ENCODE results near the gene GOLIM4. TPM values are rescaled to one million over a fixed set of nuclear protein-coding genes. Genes with fewer than 3 reads are reported as not detected.

The GOLIM4 gene
- total and polyA plus RNA-seq, 4 donors: 17.9 to 47.9 (median 32.7) TPM

DNA sequence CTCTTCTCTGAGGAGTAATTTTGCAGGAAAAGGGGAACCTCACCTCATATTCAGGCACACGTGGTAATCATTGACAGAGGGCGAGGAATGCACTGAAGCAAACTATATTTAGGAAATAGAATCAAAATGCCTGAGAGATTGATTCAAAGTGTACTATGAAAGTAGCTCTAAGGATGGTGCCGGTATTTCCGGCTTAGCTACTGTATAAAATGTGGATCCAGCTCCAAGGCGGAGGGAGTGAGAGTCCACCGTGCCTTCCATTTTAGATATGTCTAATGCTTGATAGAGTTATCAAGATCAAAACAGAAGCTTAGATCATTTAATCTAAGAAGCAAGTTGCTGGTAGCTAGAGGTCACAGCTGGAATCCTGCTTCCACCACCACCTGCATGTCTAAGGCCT, 33.0 kb downstream of the GOLIM4 start:
- TF ChIP-seq TAF1 (conservative IDR thresholded peaks at IDR 0.05): no peak
- no peak for TF ChIP-seq RXRA (IDR thresholded peaks at IDR 0.05)
- TF ChIP-seq YY1 (IDR thresholded peaks at IDR 0.05): no peak
- no peak for TF ChIP-seq GABPA (IDR thresholded peaks at IDR 0.05 in 1 of 2, conservative IDR thresholded peaks at IDR 0.05 in 1 of 2)
- TF ChIP-seq RAD21 (IDR thresholded peaks at IDR 0.05): no peak
- Histone ChIP-seq H3K27ac (ENCODE audit: low read depth in 1 of 2, low read length in 2 of 2) (no peak overlapping the region), H3K4me1 (ENCODE audit: control insufficient read depth in 4 of 4, insufficient read depth in 4 of 4, low read length in 3 of 4) (peaks cover 13 to 39% (median 27%) of the 10 kb centered on the region in 4 donors), H3K36me3 (ENCODE audit: control insufficient read depth in 4 of 4, insufficient read depth in 3 of 4, low read depth in 1 of 4, low read length in 3 of 4) (no peaks in the 10 kb centered on the region), H3K9ac (ENCODE audit: low read depth in 1 of 2, low read length in 2 of 2) (no peak overlapping the region), H3K4me3 (ENCODE audit: low read depth in 1 of 3, low read length in 3 of 3) (no peak overlapping the region), H3K9me3 (ENCODE audit: control insufficient read depth in 4 of 4, low read length in 3 of 4) (no peaks in the 10 kb centered on the region), H3K27me3 (ENCODE audit: control insufficient read depth in 4 of 4, insufficient read depth in 4 of 4, low read length in 3 of 4) (no peaks in the 10 kb centered on the region)
- no peak for DNase-seq (ENCODE audit: low spot score)
- 76% methylated on average over 6 of the region's 6 CpGs for WGBS

DNA sequence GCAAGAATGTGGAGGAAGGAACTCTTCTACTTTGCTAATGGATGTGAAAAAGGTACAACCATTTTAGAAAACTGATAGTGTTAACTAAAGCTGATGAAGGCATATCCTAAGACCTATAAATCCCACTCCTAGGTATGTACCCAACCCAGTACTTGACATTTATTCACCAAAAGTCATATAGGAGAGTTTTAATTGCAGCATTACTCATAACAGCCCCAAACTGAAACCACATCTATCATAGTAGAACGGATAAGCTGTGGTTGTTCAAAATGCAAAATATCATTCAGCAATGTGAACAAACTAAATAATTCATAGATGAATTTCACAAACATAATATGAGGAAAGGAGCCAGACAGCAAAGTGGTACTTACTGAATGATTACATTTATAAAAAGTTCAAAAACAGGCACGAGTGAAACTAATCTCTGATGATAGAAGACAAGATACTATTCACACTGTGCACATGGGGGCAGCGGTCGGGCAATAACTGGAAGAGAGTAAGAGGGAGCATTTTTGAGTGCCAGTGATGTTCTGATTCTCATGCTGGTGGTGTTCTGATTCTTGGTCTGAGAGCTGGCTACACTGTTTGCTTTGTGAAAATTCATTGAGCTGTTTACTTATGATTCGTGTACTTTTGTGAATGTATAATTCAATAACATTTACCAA, 34.3 kb downstream of the GOLIM4 start:
- WGBS: 46% methylated on average over 5 of the region's 5 CpGs
- H3K4me1 ChIP-seq (ENCODE audit: control insufficient read depth in 4 of 4, insufficient read depth in 4 of 4, low read length in 3 of 4): peaks cover 13 to 41% (median 26%) of the 10 kb centered on the region in 4 donors
- no peak for TF ChIP-seq NR2F2 (IDR thresholded peaks at IDR 0.05)
- TF ChIP-seq REST (IDR thresholded peaks at IDR 0.05): no peak
- peak in 1 of 2 donors; percentile 41 for TF ChIP-seq RAD21 (IDR thresholded peaks at IDR 0.05)
- TF ChIP-seq HNF4G (IDR thresholded peaks at IDR 0.05): no peak
- no peak for TF ChIP-seq ZBTB33 (IDR thresholded peaks at IDR 0.05)
- TF ChIP-seq YY1 (IDR thresholded peaks at IDR 0.05): no peak
- no peaks in the 10 kb centered on the region for H3K27me3 ChIP-seq (ENCODE audit: control insufficient read depth in 4 of 4, insufficient read depth in 4 of 4, low read length in 3 of 4)
- no peaks in the 10 kb centered on the region for H3K36me3 ChIP-seq (ENCODE audit: control insufficient read depth in 4 of 4, insufficient read depth in 3 of 4, low read depth in 1 of 4, low read length in 3 of 4)
- no peak overlapping the region for H3K9ac ChIP-seq (ENCODE audit: low read depth in 1 of 2, low read length in 2 of 2)
- H3K27ac ChIP-seq (ENCODE audit: low read depth in 1 of 2, low read length in 2 of 2): no peak overlapping the region
- no peak for DNase-seq (ENCODE audit: low spot score)
- H3K4me3 ChIP-seq (ENCODE audit: low read depth in 1 of 3, low read length in 3 of 3): no peak overlapping the region
- no peaks in the 10 kb centered on the region for H3K9me3 ChIP-seq (ENCODE audit: control insufficient read depth in 4 of 4, low read length in 3 of 4)

DNA sequence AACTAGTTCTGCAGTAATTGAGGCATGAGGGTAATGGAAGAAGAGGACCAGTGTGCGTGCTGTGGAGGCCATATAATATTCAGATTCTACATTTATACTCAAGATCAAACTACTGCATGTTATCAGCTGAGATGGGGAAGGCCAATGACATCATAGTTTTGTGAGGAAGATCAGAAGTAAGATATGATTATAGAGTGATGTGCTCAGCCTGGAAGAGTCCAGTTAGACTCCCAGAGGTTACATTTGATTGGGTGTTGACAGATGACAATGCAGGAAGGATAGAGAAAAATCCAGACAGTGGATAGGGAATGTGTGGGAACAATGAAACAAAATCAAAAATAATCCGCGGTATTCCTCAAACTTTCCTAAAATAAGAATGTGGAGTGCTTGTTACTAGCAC, 35.4 kb downstream of the GOLIM4 start:
- DNase-seq (ENCODE audit: low spot score): no peak
- H3K9me3 ChIP-seq (ENCODE audit: control insufficient read depth in 4 of 4, low read length in 3 of 4): no peaks in the 10 kb centered on the region
- no peak overlapping the region for H3K9ac ChIP-seq (ENCODE audit: low read depth in 1 of 2, low read length in 2 of 2)
- peaks cover 12 to 37% (median 19%) of the 10 kb centered on the region in 4 donors for H3K4me1 ChIP-seq (ENCODE audit: control insufficient read depth in 4 of 4, insufficient read depth in 4 of 4, low read length in 3 of 4)
- TF ChIP-seq SP1 (IDR thresholded peaks at IDR 0.05): no peak
- TF ChIP-seq, protein P1, sequence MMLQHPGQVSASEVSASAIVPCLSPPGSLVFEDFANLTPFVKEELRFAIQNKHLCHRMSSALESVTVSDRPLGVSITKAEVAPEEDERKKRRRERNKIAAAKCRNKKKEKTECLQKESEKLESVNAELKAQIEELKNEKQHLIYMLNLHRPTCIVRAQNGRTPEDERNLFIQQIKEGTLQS (IDR thresholded peaks at IDR 0.05): no peak
- TF ChIP-seq YY1 (IDR thresholded peaks at IDR 0.05): no peak
- no peak for TF ChIP-seq ZBTB33 (IDR thresholded peaks at IDR 0.05)
- no peak for TF ChIP-seq TAF1 (conservative IDR thresholded peaks at IDR 0.05)
- no peak for TF ChIP-seq FOXA1 (IDR thresholded peaks at IDR 0.05)
- TF ChIP-seq GABPA (IDR thresholded peaks at IDR 0.05 in 1 of 2, conservative IDR thresholded peaks at IDR 0.05 in 1 of 2): no peak
- no peak for TF ChIP-seq FOXA2 (IDR thresholded peaks at IDR 0.05)
- no peak for TF ChIP-seq JUND (IDR thresholded peaks at IDR 0.05)
- TF ChIP-seq REST (IDR thresholded peaks at IDR 0.05): no peak
- no peak for TF ChIP-seq RXRA (IDR thresholded peaks at IDR 0.05)
- 96% methylated on average over 3 of the region's 3 CpGs for WGBS
- no peaks in the 10 kb centered on the region for H3K36me3 ChIP-seq (ENCODE audit: control insufficient read depth in 4 of 4, insufficient read depth in 3 of 4, low read depth in 1 of 4, low read length in 3 of 4)
- no peaks in the 10 kb centered on the region for H3K27me3 ChIP-seq (ENCODE audit: control insufficient read depth in 4 of 4, insufficient read depth in 4 of 4, low read length in 3 of 4)
- H3K27ac ChIP-seq (ENCODE audit: low read depth in 1 of 2, low read length in 2 of 2): no peak overlapping the region
- H3K4me3 ChIP-seq (ENCODE audit: low read depth in 1 of 3, low read length in 3 of 3): no peak overlapping the region

Data from liver (tissue), 9 donors.